ENCODE data around the gene RUBCN. TPM values are rescaled to one million over a fixed set of nuclear protein-coding genes. Genes with fewer than 3 reads are reported as not detected.

The RUBCN gene
- total and polyA plus RNA-seq, 10 of the 15 experiments (the other 5 are each of a cell fraction or from before 2014, with no cell fraction given), result 15.5 to 79.9 (median 40.4) TPM

DNA sequence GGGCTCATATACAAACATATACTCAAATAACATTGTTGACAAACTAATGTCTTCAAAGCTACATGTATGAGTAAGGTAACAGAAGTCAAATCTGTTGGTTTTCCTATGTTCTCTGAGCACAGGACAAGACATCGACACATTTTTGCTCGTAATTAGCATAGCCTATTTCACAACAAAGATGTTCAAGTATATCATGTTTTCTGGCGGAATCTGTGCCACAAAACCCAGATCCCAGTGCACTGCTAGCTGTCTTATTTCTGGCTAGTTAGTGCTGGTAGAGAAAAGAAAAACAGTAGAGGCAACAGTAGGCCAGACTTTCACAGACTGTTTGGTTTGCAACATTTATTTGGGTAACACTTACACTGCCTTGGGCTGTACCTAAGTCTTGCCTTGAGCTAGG is 51.2 kb downstream of the RUBCN start (continued):
- TF ChIP-seq, protein P1, sequence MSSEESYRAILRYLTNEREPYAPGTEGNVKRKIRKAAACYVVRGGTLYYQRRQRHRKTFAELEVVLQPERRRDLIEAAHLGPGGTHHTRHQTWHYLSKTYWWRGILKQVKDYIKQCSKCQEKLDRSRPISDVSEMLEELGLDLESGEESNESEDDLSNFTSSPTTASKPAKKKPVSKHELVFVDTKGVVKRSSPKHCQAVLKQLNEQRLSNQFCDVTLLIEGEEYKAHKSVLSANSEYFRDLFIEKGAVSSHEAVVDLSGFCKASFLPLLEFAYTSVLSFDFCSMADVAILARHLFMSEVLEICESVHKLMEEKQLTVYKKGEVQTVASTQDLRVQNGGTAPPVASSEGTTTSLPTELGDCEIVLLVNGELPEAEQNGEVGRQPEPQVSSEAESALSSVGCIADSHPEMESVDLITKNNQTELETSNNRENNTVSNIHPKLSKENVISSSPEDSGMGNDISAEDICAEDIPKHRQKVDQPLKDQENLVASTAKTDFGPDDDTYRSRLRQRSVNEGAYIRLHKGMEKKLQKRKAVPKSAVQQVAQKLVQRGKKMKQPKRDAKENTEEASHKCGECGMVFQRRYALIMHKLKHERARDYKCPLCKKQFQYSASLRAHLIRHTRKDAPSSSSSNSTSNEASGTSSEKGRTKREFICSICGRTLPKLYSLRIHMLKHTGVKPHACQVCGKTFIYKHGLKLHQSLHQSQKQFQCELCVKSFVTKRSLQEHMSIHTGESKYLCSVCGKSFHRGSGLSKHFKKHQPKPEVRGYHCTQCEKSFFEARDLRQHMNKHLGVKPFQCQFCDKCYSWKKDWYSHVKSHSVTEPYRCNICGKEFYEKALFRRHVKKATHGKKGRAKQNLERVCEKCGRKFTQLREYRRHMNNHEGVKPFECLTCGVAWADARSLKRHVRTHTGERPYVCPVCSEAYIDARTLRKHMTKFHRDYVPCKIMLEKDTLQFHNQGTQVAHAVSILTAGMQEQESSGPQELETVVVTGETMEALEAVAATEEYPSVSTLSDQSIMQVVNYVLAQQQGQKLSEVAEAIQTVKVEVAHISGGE (CRISPR knock-in tag; IDR thresholded peaks at IDR 0.05), result no peak
- TF ChIP-seq, protein P2, sequence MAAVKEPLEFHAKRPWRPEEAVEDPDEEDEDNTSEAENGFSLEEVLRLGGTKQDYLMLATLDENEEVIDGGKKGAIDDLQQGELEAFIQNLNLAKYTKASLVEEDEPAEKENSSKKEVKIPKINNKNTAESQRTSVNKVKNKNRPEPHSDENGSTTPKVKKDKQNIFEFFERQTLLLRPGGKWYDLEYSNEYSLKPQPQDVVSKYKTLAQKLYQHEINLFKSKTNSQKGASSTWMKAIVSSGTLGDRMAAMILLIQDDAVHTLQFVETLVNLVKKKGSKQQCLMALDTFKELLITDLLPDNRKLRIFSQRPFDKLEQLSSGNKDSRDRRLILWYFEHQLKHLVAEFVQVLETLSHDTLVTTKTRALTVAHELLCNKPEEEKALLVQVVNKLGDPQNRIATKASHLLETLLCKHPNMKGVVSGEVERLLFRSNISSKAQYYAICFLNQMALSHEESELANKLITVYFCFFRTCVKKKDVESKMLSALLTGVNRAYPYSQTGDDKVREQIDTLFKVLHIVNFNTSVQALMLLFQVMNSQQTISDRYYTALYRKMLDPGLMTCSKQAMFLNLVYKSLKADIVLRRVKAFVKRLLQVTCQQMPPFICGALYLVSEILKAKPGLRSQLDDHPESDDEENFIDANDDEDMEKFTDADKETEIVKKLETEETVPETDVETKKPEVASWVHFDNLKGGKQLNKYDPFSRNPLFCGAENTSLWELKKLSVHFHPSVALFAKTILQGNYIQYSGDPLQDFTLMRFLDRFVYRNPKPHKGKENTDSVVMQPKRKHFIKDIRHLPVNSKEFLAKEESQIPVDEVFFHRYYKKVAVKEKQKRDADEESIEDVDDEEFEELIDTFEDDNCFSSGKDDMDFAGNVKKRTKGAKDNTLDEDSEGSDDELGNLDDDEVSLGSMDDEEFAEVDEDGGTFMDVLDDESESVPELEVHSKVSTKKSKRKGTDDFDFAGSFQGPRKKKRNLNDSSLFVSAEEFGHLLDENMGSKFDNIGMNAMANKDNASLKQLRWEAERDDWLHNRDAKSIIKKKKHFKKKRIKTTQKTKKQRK (IDR thresholded peaks at IDR 0.05; ENCODE audit: low read depth, low read length), result no peak
- TF ChIP-seq SMC3 (IDR thresholded peaks at IDR 0.05; ENCODE audit: borderline replicate concordance, low read length), result no peak
- no peak for TF ChIP-seq ZNF274 (IDR thresholded peaks at IDR 0.05; ENCODE audit: insufficient read depth, insufficient read length)
- TF ChIP-seq, protein P3, sequence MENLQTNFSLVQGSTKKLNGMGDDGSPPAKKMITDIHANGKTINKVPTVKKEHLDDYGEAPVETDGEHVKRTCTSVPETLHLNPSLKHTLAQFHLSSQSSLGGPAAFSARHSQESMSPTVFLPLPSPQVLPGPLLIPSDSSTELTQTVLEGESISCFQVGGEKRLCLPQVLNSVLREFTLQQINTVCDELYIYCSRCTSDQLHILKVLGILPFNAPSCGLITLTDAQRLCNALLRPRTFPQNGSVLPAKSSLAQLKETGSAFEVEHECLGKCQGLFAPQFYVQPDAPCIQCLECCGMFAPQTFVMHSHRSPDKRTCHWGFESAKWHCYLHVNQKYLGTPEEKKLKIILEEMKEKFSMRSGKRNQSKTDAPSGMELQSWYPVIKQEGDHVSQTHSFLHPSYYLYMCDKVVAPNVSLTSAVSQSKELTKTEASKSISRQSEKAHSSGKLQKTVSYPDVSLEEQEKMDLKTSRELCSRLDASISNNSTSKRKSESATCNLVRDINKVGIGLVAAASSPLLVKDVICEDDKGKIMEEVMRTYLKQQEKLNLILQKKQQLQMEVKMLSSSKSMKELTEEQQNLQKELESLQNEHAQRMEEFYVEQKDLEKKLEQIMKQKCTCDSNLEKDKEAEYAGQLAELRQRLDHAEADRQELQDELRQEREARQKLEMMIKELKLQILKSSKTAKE (IDR thresholded peaks at IDR 0.05; ENCODE audit: low read depth, poor library complexity, severe bottlenecking), result no peak
- TF ChIP-seq HDAC2 (IDR thresholded peaks at IDR 0.05), result no peak
- TF ChIP-seq DPF2 (IDR thresholded peaks at IDR 0.05), result no peak

All from GM12878 (cell line).